Thoracic aorta (tissue), 2 donors: Measurements from ENCODE around the gene LRP5. TPM values are rescaled to one million over a fixed set of nuclear protein-coding genes. Genes with fewer than 3 reads are reported as not detected.
"Not testable (repeated sequence)": the region's sequence is repeated elsewhere in the genome, so short reads cannot be mapped to it uniquely, and the experiment has no call there.

Experiments
- ATAC-seq: fragments of 150-250 bp; one replicate; pipeline ENCODE4 v1.8.0; 2017; ENCODE audit warnings: low read depth; ENCODE audit not compliant: insufficient number of reproducible peaks, low FRiP score
- DNase-seq: peaks from one replicate; pipeline ENCODE4 v3.0.0-alpha.2; 2020; ENCODE audit warnings: low spot score
- H3K27ac ChIP-seq, 2 donors: fragments of 200-600 bp; sonication (generic); 1 replicate in 1 of 2; 2 replicates in 1 of 2; pipeline ENCODE4 v1.5.1; 2016; ENCODE audit warnings: mild to moderate bottlenecking in 2 of 2, moderate library complexity in 2 of 2
- H3K27me3 ChIP-seq: fragments of 200-600 bp; sonication (generic); replicated peaks from 2 replicates; pipeline ENCODE4 v1.6.0; 2016; ENCODE audit warnings: mild to moderate bottlenecking; ENCODE audit not compliant: insufficient read depth
- H3K36me3 ChIP-seq: fragments of 200-600 bp; sonication (generic); one replicate; pipeline ENCODE4 v1.5.1; 2016
- H3K4me1 ChIP-seq, 2 donors: fragments of 200-600 bp; sonication (generic); 1 replicate in 1 of 2; 2 replicates in 1 of 2; pipeline versions ENCODE4 v1.5.1 to v1.6.0; 2016; ENCODE audit warnings: low read depth in 2 of 2, mild to moderate bottlenecking in 1 of 2; ENCODE audit not compliant: control insufficient read depth in 1 of 2
- H3K4me3 ChIP-seq: fragments of 200-600 bp; sonication (generic); 2 replicates; pipeline ENCODE4 v1.5.1; 2016; ENCODE audit warnings: mild to moderate bottlenecking
- H3K9me3 ChIP-seq: fragments of 200-600 bp; sonication (generic); 2 replicates; pipeline ENCODE4 v1.5.1; 2016
- total RNA-seq, 2 donors: library from RNA; depleted of rRNA; stranded (reverse); fragments of >200 nt; gene quantifications; one replicate each; pipeline versions ENCODE4 v1.1.0 to v1.2.3, GENCODE V29; 2016
- TF ChIP-seq, protein P1 (sequence below): fragments of 200-600 bp; sonication (generic); IDR thresholded peaks from one replicate; pipeline ENCODE4 v1.5.1; 2019; ENCODE audit warnings: antibody characterized with exemption

The LRP5 gene
- total RNA-seq, 2 donors from 2014 or later = 67.2 to 99.1 TPM

GRCh38 chr11:68447015-68447801 lies 134.8 kb downstream of the LRP5 start:
- no peak overlapping the region for H3K27ac ChIP-seq
- H3K36me3 ChIP-seq = peaks cover 15% of the 10 kb centered on the region
- no peaks in the 10 kb centered on the region for H3K27me3 ChIP-seq
- ATAC-seq (no peak), DNase-seq (no peak)
- peaks cover 0 to 3% of the 10 kb centered on the region in 2 donors for H3K4me1 ChIP-seq
- no peaks in the 10 kb centered on the region for H3K9me3 ChIP-seq
- H3K4me3 ChIP-seq = no peak overlapping the region
- TF ChIP-seq, protein P1, sequence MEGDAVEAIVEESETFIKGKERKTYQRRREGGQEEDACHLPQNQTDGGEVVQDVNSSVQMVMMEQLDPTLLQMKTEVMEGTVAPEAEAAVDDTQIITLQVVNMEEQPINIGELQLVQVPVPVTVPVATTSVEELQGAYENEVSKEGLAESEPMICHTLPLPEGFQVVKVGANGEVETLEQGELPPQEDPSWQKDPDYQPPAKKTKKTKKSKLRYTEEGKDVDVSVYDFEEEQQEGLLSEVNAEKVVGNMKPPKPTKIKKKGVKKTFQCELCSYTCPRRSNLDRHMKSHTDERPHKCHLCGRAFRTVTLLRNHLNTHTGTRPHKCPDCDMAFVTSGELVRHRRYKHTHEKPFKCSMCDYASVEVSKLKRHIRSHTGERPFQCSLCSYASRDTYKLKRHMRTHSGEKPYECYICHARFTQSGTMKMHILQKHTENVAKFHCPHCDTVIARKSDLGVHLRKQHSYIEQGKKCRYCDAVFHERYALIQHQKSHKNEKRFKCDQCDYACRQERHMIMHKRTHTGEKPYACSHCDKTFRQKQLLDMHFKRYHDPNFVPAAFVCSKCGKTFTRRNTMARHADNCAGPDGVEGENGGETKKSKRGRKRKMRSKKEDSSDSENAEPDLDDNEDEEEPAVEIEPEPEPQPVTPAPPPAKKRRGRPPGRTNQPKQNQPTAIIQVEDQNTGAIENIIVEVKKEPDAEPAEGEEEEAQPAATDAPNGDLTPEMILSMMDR = peak; percentile 97

- not testable (repeated sequence) for DNase-seq, H3K36me3 ChIP-seq, H3K4me3 ChIP-seq, H3K9me3 ChIP-seq, ATAC-seq, H3K27ac ChIP-seq, H3K4me1 ChIP-seq, H3K27me3 ChIP-seq
Measured at GRCh38 chr11:68447914-68448313, 135.5 kb downstream of the LRP5 start.

DNA sequence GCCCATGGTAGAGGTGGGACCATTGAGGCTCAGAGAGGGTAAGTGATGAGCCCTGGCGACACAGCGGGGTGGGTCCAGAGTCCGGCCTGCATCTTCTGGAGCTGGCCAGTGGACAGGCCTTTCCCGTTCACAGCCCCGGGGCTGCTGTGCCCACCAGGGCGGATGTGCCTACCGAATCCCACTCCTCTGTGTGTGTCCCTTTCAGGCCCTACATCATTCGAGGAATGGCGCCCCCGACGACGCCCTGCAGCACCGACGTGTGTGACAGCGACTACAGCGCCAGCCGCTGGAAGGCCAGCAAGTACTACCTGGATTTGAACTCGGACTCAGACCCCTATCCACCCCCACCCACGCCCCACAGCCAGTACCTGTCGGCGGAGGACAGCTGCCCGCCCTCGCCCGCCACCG lies 136.2 kb downstream of the LRP5 start:
- ATAC-seq (no peak), DNase-seq (no peak)
- Histone ChIP-seq H3K4me3 (no peak overlapping the region), H3K4me1 (peaks cover 0 to 3% of the 10 kb centered on the region in 2 donors), H3K36me3 (peaks cover 9% of the 10 kb centered on the region), H3K27ac (no peak overlapping the region), H3K9me3 (no peaks in the 10 kb centered on the region), H3K27me3 (no peaks in the 10 kb centered on the region)
- TF ChIP-seq, protein P1 = no peak

DNA sequence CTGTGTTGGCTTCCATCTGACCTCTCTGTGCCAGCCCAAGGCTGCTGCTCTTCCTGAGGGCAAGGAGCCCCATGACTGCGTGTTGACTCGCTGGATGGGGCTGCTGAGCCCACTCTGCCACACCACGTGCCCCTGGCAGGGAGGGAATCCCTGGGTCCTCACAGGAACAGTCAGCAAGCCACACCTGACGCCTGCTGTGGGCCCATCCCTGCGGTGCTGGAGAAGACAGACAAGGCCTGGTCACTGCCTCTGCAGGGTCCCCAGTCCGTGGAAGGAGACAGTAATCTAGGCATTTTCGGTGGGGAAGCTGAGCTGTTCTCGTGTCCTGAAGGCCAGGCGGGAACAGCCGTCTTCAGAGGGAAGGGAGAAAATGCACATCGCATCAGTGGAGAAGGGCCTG lies 137.6 kb downstream of the LRP5 start:
- Histone ChIP-seq H3K27ac (no peak overlapping the region), H3K36me3 (peaks cover 9% of the 10 kb centered on the region), H3K4me3 (no peak overlapping the region), H3K27me3 (no peaks in the 10 kb centered on the region), H3K4me1 (peaks cover 0 to 3% of the 10 kb centered on the region in 2 donors), H3K9me3 (no peaks in the 10 kb centered on the region)
- TF ChIP-seq, protein P1 = no peak
- no peak for DNase-seq
- no peak for ATAC-seq

DNA sequence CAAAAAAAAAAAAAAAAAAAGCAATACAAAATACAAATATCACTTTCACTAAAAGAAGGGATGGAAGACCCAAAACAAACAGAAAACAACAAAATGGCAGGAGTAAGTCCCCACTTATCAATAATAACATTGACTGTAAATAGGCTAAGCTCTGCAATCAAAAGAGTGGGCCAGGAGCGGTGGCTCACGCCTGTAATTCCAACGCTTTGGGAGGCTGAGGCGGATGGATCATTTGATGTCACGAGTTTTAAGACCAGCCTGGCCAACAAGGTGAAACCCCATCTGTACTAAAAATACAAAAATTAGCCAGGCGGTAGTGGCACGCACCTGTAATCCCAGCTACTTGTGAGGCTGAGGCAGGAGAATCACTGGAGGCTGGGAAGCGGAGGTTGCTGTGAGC lies 138.3 kb downstream of the LRP5 start:
- TF ChIP-seq, protein P1 = no peak
- Histone ChIP-seq H3K27me3 (no peaks in the 10 kb centered on the region), H3K36me3 (peaks cover 9% of the 10 kb centered on the region), H3K27ac (no peak overlapping the region), H3K4me1 (peaks cover 0 to 3% of the 10 kb centered on the region in 2 donors), H3K9me3 (no peaks in the 10 kb centered on the region), H3K4me3 (no peak overlapping the region)
- DNase-seq = no peak
- ATAC-seq = no peak
